BJ (cell line): ENCODE measurements around the gene PRKCA. TPM values are rescaled to one million over a fixed set of nuclear protein-coding genes. Genes with fewer than 3 reads are reported as not detected.

Experiments
- CTCF ChIA-PET: fragments of 350-600 bp; formaldehyde crosslinking; extraction: SDS; loops from one replicate; lab custom pipeline; 2021; ENCODE audit warnings: antibody characterized with exemption, inconsistent platforms; lab: Yijun Ruan, JAX
- POLR2A ChIA-PET: fragments of 300-600 bp; sonication (Branson Sonifier 250); formaldehyde crosslinking; extraction: SDS; loops from one replicate; lab custom pipeline; 2021; ENCODE audit warnings: antibody characterized with exemption; lab: Charles Lee
- DNase-seq: peaks from one replicate; pipeline ENCODE4 v3.0.0-alpha.2; 2011; ENCODE audit warnings: low read depth
- H3K27me3 ChIP-seq: 2 replicates; pipeline ENCODE4 v1.6.0; 2011; ENCODE audit warnings: low read length; ENCODE audit not compliant: control insufficient read depth, insufficient read depth
- H3K36me3 ChIP-seq: 2 replicates; pipeline ENCODE4 v1.5.1; 2011; ENCODE audit warnings: low read length; ENCODE audit not compliant: control insufficient read depth, insufficient read depth
- H3K4me3 ChIP-seq: 2 replicates; pipeline ENCODE4 v1.5.1; 2011; ENCODE audit warnings: low read depth, mild to moderate bottlenecking, control low read depth, low read length
- polyA plus RNA-seq: library from polyadenylated mRNA; depleted of rRNA; stranded (reverse); fragments of >200 nt; gene quantifications from 2 replicates; pipeline ENCODE4 v1.2.3, GENCODE V29; 2011
- TF ChIP-seq, protein P1 (sequence below): IDR thresholded peaks from 2 replicates; pipeline ENCODE4 v1.5.1; 2011; ENCODE audit warnings: low read depth, mild to moderate bottlenecking, control low read depth, inconsistent platforms, low read length, moderate library complexity; ENCODE audit not compliant: insufficient read depth

PRKCA gene
- polyA plus RNA-seq, 1 experiment, result 38.7 TPM

DNA sequence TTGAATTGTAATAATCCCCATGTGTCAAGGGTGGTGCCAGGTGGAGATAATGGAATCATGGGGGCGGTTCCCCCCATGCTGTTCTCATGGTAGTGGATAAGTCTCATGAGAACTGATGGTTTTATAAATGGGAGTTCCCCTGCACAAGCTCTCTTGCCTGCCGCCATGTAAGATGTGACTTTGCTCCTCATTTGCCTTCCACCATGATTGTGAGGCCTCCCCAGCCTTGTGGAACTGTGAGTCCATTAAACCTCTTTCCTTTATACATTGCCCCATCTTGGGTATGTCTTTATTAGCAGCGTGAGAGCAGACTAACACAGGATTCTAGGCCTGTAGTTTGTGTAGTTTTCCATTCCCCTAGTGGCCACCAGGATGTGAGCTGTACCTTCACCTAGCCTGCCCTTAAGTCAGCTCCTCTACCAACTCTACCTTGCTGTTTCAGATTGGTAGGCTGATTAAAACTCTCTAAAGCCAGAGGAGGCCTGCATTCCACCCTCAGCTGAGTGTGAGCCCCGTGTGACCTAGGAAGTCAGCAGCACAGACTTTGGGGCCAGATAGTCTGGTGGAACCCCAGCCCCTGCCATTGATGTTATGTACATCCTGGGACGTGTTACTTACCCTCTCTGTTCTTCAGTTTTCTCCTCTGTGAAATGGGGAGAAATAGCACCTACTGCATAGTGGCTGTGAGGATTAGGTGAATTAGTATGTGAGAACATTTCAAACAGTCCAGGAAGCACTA is 280.1 kb downstream of the PRKCA start:
- ChIA-PET CTCF (interaction anchor here (0.9 to 1.0 kb wide), 2 partner anchors 9 to 34 kb away, joined by 3 read pairs; no protein-coding TSS in a partner anchor), POLR2A (no interaction called here)
- Histone ChIP-seq H3K36me3 (peaks cover 2% of the 10 kb centered on the region), H3K4me3 (no peak overlapping the region), H3K27me3 (no peaks in the 10 kb centered on the region)
- no peak for DNase-seq
- TF ChIP-seq, protein P1, sequence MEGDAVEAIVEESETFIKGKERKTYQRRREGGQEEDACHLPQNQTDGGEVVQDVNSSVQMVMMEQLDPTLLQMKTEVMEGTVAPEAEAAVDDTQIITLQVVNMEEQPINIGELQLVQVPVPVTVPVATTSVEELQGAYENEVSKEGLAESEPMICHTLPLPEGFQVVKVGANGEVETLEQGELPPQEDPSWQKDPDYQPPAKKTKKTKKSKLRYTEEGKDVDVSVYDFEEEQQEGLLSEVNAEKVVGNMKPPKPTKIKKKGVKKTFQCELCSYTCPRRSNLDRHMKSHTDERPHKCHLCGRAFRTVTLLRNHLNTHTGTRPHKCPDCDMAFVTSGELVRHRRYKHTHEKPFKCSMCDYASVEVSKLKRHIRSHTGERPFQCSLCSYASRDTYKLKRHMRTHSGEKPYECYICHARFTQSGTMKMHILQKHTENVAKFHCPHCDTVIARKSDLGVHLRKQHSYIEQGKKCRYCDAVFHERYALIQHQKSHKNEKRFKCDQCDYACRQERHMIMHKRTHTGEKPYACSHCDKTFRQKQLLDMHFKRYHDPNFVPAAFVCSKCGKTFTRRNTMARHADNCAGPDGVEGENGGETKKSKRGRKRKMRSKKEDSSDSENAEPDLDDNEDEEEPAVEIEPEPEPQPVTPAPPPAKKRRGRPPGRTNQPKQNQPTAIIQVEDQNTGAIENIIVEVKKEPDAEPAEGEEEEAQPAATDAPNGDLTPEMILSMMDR, result no peak

DNA sequence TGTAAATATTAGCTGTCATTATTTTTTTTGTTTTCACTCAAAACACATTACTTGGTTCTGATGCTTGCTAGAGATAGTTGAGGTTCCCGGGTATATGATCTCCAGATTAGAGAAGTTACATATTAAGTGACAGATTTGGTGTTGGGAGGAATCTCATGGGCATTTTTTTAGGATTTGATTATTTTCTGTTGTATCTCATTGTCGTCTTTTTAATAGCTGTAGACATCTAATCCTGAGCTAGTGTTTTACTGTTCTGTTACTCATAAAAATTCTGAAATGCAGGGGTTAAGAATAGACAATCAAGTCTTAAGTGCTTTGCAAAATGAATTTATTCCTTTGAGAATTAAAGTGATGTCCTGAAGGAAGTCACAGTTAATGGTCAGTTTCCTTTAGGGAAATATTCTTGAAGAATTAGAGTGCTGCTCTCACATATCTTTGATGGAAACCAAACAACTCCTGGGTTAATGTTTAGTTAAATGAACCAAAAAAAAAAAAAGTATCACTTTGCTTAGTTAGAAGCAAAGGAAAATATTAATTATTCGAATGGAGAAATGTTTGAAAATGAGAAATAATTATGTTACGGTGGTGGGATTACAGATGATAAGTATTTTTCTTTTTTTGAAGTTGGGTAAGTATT is 280.8 kb downstream of the PRKCA start:
- DNase-seq, result no peak
- Histone ChIP-seq H3K27me3 (no peaks in the 10 kb centered on the region), H3K36me3 (peaks cover 2% of the 10 kb centered on the region), H3K4me3 (no peak overlapping the region)
- TF ChIP-seq, protein P1, result no peak
- ChIA-PET CTCF (interaction anchor here (0.9 to 1.0 kb wide), 2 partner anchors 10 to 33 kb away, joined by 3 read pairs; no protein-coding TSS in a partner anchor), POLR2A (no interaction called here)

DNA sequence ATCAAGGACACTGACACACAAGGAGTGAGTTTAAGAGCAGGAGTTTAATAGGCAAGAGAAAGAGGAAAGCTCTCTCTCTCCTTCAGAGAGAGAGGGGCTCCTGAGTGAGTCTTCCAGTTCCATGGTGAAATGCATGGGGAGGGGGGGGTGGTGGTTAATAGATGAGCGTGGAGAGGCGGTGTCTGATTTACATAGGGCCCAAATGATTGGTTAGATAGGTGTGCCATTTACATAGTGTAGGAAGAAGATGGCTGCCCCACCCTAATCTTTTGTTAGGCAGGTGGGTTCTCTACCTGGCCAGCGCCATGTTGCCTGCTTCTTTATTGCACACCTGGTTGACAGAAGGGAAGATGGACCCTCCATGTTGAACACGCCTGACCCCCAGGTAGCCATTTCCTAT is 282.5 kb downstream of the PRKCA start:
- no peak for DNase-seq
- TF ChIP-seq, protein P1, result no peak
- ChIA-PET CTCF (no interaction called here), POLR2A (no interaction called here)
- H3K36me3 ChIP-seq, result no peaks in the 10 kb centered on the region; the same call in 1 of the 2 replicates
- H3K27me3 ChIP-seq, result no peaks in the 10 kb centered on the region
- H3K4me3 ChIP-seq, result no peak overlapping the region

DNA sequence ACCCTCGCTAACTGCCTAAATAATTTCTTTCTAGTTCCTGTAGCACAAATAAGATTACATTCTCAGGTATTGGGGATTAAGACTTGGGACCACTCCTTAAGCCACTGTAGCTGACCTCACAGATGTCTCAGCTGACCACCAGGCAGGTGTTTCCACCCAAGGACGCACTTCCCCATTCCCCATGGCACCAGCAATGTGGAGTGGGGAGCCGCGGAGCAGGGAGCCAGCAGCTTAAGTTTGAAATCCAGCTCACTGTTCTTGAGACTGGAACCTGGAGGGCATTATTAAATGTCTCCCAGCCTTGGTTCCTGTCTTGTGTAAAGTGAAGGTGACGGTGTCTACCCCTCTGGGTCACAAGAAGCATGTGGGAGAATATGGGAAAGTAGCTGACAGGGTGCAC is 283.1 kb downstream of the PRKCA start:
- H3K36me3 ChIP-seq, result no peaks in the 10 kb centered on the region; the same call in 1 of the 2 replicates
- H3K4me3 ChIP-seq, result no peak overlapping the region
- H3K27me3 ChIP-seq, result no peaks in the 10 kb centered on the region
- no peak for DNase-seq
- TF ChIP-seq, protein P1, result no peak
- ChIA-PET POLR2A (no interaction called here), CTCF (interaction anchor here (1.2 kb wide), 1 partner anchor 9 kb away, joined by 3 read pairs; no protein-coding TSS in a partner anchor)

DNA sequence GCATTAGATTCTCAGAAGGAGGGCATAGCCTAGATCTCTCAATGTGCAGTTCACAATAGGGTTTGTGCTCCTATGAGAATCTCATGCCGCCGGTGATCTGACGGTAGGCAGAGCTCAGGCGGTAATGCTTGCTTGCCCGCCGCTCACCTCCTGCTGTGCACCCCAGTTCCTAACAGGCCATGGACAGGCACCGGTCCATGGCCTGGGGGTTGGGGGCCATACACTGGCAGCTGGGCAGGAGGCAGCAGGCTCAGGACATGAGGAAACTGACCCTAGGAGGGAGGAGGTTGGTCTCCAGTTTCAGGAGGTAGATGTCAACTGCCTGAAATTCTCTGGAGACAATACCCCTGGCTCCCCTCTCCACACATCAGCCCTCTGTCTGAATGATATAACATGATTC is 287.5 kb downstream of the PRKCA start:
- Histone ChIP-seq H3K36me3 (no peaks in the 10 kb centered on the region), H3K27me3 (no peaks in the 10 kb centered on the region), H3K4me3 (no peak overlapping the region)
- DNase-seq, result no peak
- CTCF ChIA-PET, result interaction anchor here (1.2 kb wide), 1 partner anchor 33 kb away, joined by 3 read pairs; no protein-coding TSS in a partner anchor
- POLR2A ChIA-PET, result no interaction called here
- TF ChIP-seq, protein P1, result no peak
